OCI-LY7 (cell line): ENCODE results near the gene SLC30A9. TPM values are rescaled to one million over a fixed set of nuclear protein-coding genes. Genes with fewer than 3 reads are reported as not detected.

ENCODE experiments used
- BruUV-seq: library from RNA; stranded (reverse); fragments of 400-500 nt; replicated peaks from 2 replicates; lab custom pipeline; 2021; lab: Mats Ljungman, UMichigan
- CTCF ChIA-PET: fragments of 300-600 bp; sonication (Branson Sonifier 250); formaldehyde crosslinking; loops from one replicate; lab custom pipeline; 2022; ENCODE audit warnings: antibody characterized with exemption; ENCODE audit not compliant: unreplicated experiment; lab: Charles Lee
- POLR2A ChIA-PET: fragments of 300-600 bp; sonication (Branson Sonifier 250); formaldehyde crosslinking; loops from one replicate; lab custom pipeline; 2022; ENCODE audit warnings: antibody characterized with exemption; lab: Charles Lee
- DNase-seq: peaks from one replicate; pipeline ENCODE4 v3.0.0-alpha.2; 2015; ENCODE audit warnings: low spot score
- H2AFZ ChIP-seq: fragments of 200-600 bp; sonication (generic), shearing (Covaris generic); 2 replicates; pipeline ENCODE4 v1.6.1; 2014; ENCODE audit warnings: mild to moderate bottlenecking, antibody characterized with exemption, low read length, moderate library complexity
- H3K27ac ChIP-seq: fragments of 200-600 bp; sonication (generic); 2 replicates; pipeline ENCODE4 v1.5.1; 2014; ENCODE audit warnings: mixed run types, low read depth, mild to moderate bottlenecking, moderate library complexity, low read length, inconsistent platforms; ENCODE audit not compliant: poor library complexity, severe bottlenecking
- H3K36me3 ChIP-seq: fragments of 200-600 bp; sonication (generic); 2 replicates; pipeline ENCODE4 v1.6.1; 2014; ENCODE audit warnings: mild to moderate bottlenecking, antibody characterized with exemption, low read length, moderate library complexity, mixed read lengths; ENCODE audit not compliant: insufficient read depth
- H3K4me1 ChIP-seq: fragments of 200-600 bp; sonication (generic); 2 replicates; pipeline ENCODE4 v1.5.1; 2014; ENCODE audit warnings: mild to moderate bottlenecking, low read length; ENCODE audit not compliant: insufficient read depth, poor library complexity, severe bottlenecking
- H3K4me2 ChIP-seq: fragments of 200-600 bp; sonication (generic); 2 replicates; pipeline ENCODE4 v1.6.1; 2014; ENCODE audit warnings: mild to moderate bottlenecking, low read length
- H3K4me3 ChIP-seq: fragments of 200-600 bp; sonication (generic); 2 replicates; pipeline ENCODE4 v1.5.1; 2014; ENCODE audit warnings: mild to moderate bottlenecking, low read depth, low read length; ENCODE audit not compliant: poor library complexity, severe bottlenecking
- H3K79me2 ChIP-seq: fragments of 200-600 bp; sonication (generic); 2 replicates; pipeline ENCODE4 v1.6.1; 2016; ENCODE audit warnings: low read depth, mild to moderate bottlenecking, low read length, moderate library complexity, mixed read lengths; ENCODE audit not compliant: insufficient read depth
- H3K9me2 ChIP-seq: fragments of 200-600 bp; sonication (generic); 2 replicates; pipeline ENCODE4 v1.6.1; 2016; ENCODE audit warnings: mild to moderate bottlenecking, low read length, mixed read lengths; ENCODE audit not compliant: insufficient read depth
- H3K9me3 ChIP-seq: fragments of 200-600 bp; sonication (generic); 2 replicates; pipeline ENCODE4 v1.6.1; 2014; ENCODE audit warnings: mild to moderate bottlenecking, mixed run types, low read length, mixed read lengths
- H4K20me1 ChIP-seq: fragments of 200-600 bp; sonication (generic); 2 replicates; pipeline ENCODE4 v1.6.1; 2014; ENCODE audit warnings: mild to moderate bottlenecking, antibody characterized with exemption, low read length, moderate library complexity, mixed read lengths; ENCODE audit not compliant: insufficient read depth
- EZH2phosphoT487 ChIP-seq: fragments of 200-600 bp; sonication (generic); IDR thresholded peaks from 2 replicates; pipeline ENCODE4 v1.6.1; 2018; ENCODE audit warnings: low read depth, borderline replicate concordance, mild to moderate bottlenecking, mixed run types, antibody characterized with exemption, low read length, moderate library complexity, mixed read lengths
- intact Hi-C: fragments of 100-400 bp; cut with micrococcal nuclease; formaldehyde crosslinking; loops from one replicate; pipeline ENCODE4 v1.10.0; 2022; ENCODE audit not compliant: unreplicated experiment
- total RNA-seq, 2 experiments: library from RNA; depleted of rRNA in 1 of 2; stranded (reverse); fragments of >200 nt in 1 of 2; shearing (Covaris generic) in 1 of 2; gene quantifications; 2 replicates each; pipeline ENCODE4 v1.2.3, GENCODE V29; 2014 to 2022
- TF ChIP-seq, protein P1 (sequence below): fragments of 200-600 bp; sonication (generic); conservative IDR thresholded peaks from 2 replicates; pipeline ENCODE4 v1.5.1; 2014; ENCODE audit warnings: mild to moderate bottlenecking, antibody characterized with exemption, low read length, moderate library complexity, mixed read lengths

The SLC30A9 gene
- total RNA-seq, 2 experiments from 2014 or later: 33.8 to 40.8 TPM

DNA sequence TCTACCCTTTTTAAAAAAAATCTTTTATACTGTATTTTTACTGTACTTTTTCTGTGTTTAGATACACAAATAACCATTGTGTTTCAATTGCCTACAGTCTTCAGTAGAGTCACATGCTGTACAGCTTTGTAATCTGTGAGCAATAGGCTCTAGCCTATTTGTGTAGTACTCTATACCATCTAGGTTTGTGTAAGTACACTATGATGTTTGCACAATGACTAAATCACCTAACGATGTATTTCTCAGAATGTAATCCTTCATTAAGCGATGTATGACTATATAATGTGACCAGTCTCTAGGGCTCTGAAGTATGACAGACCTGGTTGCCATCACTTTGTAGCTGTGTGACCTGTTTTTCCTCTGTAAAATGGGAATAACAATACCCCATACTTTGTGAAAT is 22.9 kb upstream of the SLC30A9 start:
- CTCF ChIA-PET: no interaction called here
- Histone ChIP-seq H3K79me2 (no peaks in the 10 kb centered on the region), H3K4me2 (no peak overlapping the region), H3K4me1 (no peaks in the 10 kb centered on the region), H3K9me2 (no peaks in the 10 kb centered on the region), H4K20me1 (no peaks in the 10 kb centered on the region), H3K9me3 (no peaks in the 10 kb centered on the region), H3K36me3 (no peaks in the 10 kb centered on the region), H3K27ac (no peak overlapping the region), H3K4me3 (no peak overlapping the region), H2AFZ (no peak overlapping the region)
- intact Hi-C loops: no loop called here
- TF ChIP-seq, protein P1, sequence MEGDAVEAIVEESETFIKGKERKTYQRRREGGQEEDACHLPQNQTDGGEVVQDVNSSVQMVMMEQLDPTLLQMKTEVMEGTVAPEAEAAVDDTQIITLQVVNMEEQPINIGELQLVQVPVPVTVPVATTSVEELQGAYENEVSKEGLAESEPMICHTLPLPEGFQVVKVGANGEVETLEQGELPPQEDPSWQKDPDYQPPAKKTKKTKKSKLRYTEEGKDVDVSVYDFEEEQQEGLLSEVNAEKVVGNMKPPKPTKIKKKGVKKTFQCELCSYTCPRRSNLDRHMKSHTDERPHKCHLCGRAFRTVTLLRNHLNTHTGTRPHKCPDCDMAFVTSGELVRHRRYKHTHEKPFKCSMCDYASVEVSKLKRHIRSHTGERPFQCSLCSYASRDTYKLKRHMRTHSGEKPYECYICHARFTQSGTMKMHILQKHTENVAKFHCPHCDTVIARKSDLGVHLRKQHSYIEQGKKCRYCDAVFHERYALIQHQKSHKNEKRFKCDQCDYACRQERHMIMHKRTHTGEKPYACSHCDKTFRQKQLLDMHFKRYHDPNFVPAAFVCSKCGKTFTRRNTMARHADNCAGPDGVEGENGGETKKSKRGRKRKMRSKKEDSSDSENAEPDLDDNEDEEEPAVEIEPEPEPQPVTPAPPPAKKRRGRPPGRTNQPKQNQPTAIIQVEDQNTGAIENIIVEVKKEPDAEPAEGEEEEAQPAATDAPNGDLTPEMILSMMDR: no peak
- no peak for TF ChIP-seq EZH2phosphoT487
- BruUV-seq: no TSS peak
- no peak for DNase-seq
- POLR2A ChIA-PET: interaction anchor here (2.7 kb wide), 1 partner anchor 9 kb away, joined by 9 read pairs; no protein-coding TSS in a partner anchor

GRCh38 chr4:41969671-41970070 is 20.7 kb upstream of the SLC30A9 start:
- Histone ChIP-seq H3K36me3 (no peaks in the 10 kb centered on the region), H3K79me2 (no peaks in the 10 kb centered on the region), H3K4me1 (no peaks in the 10 kb centered on the region), H2AFZ (no peak overlapping the region), H3K4me3 (no peak overlapping the region), H4K20me1 (no peaks in the 10 kb centered on the region), H3K9me2 (no peaks in the 10 kb centered on the region), H3K27ac (no peak overlapping the region), H3K4me2 (no peak overlapping the region), H3K9me3 (no peaks in the 10 kb centered on the region)
- TF ChIP-seq, protein P1: no peak
- no peak for TF ChIP-seq EZH2phosphoT487
- no peak for DNase-seq
- ChIA-PET POLR2A (no interaction called here), CTCF (no interaction called here)
- intact Hi-C loops: no loop called here
- no TSS peak for BruUV-seq

GRCh38 chr4:41975341-41975740 is 15.0 kb upstream of the SLC30A9 start:
- POLR2A ChIA-PET: interaction anchor here (2.9 kb wide), 1 partner anchor 9 kb away, joined by 9 read pairs; no protein-coding TSS in a partner anchor

More at GRCh38 chr4:41975341-41975740, 15.0 kb upstream of the SLC30A9 start:
- Histone ChIP-seq H3K9me3 (no peaks in the 10 kb centered on the region), H4K20me1 (no peaks in the 10 kb centered on the region), H2AFZ (no peak overlapping the region), H3K36me3 (no peaks in the 10 kb centered on the region), H3K4me3 (no peak overlapping the region), H3K4me1 (no peaks in the 10 kb centered on the region), H3K4me2 (no peak overlapping the region), H3K9me2 (no peaks in the 10 kb centered on the region), H3K79me2 (no peaks in the 10 kb centered on the region), H3K27ac (no peak overlapping the region)
- intact Hi-C loops: no loop called here
- CTCF ChIA-PET: no interaction called here
- BruUV-seq: no TSS peak
- TF ChIP-seq, protein P1: no peak
- DNase-seq: no peak
